Keratinocyte (primary cell): Measurements from ENCODE around the gene TGM5.

Source experiments
- EZH2 ChIP-seq: IDR thresholded peaks from one replicate; pipeline ENCODE4 v1.6.1; 2012; ENCODE audit warnings: inconsistent platforms, mild to moderate bottlenecking, low read length, moderate library complexity
- TF ChIP-seq, protein P1 (sequence below), 3 experiments: IDR thresholded peaks in 1 of 3; conservative IDR thresholded peaks in 1 of 3; optimal IDR thresholded peaks in 1 of 3; 2 replicates in 2 of 3; 3 replicates in 1 of 3; pipeline versions ENCODE3 to v1.5.1; 2011; ENCODE audit warnings: low read length in 3 of 3, mild to moderate bottlenecking in 3 of 3, moderate library complexity in 2 of 3, control low read depth in 1 of 3, inconsistent platforms in 1 of 3; ENCODE audit not compliant: insufficient read depth in 2 of 3; ENCODE audit errors: extremely low read depth in 1 of 3

DNA sequence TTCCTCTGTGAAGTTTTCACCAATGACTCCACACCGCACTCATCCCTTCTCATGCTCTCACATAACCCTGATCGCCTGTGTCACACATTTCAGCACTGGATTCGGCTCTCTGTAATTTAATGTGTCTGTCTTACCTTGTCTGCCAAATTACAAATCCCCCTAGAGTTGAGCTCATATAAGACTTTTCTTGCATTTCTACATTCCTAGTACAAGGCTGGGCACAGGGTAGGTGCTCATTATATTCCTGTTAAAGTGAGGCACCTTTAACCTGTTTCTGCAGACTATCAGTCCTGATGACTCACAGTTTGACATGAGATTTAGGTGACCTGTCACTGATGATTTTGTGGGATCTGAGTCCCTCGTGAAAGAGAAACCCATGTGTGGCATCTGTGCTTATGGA, 22.6 kb downstream of the TGM5 start:
- TF ChIP-seq, protein P1, sequence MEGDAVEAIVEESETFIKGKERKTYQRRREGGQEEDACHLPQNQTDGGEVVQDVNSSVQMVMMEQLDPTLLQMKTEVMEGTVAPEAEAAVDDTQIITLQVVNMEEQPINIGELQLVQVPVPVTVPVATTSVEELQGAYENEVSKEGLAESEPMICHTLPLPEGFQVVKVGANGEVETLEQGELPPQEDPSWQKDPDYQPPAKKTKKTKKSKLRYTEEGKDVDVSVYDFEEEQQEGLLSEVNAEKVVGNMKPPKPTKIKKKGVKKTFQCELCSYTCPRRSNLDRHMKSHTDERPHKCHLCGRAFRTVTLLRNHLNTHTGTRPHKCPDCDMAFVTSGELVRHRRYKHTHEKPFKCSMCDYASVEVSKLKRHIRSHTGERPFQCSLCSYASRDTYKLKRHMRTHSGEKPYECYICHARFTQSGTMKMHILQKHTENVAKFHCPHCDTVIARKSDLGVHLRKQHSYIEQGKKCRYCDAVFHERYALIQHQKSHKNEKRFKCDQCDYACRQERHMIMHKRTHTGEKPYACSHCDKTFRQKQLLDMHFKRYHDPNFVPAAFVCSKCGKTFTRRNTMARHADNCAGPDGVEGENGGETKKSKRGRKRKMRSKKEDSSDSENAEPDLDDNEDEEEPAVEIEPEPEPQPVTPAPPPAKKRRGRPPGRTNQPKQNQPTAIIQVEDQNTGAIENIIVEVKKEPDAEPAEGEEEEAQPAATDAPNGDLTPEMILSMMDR (optimal IDR thresholded peaks at IDR 0.05 in 1 of 3, IDR thresholded peaks at IDR 0.05 in 1 of 3, conservative IDR thresholded peaks at IDR 0.05 in 1 of 3; ENCODE audit: extremely low read depth in 1 of 3, insufficient read depth in 2 of 3, low read length in 3 of 3): no peak
- TF ChIP-seq EZH2: no peak
